SH-SY5Y (cell line): ENCODE measurements around the gene COMMD2.

Source experiments
- GATA2 ChIP-seq: IDR thresholded peaks from 2 replicates; pipeline ENCODE4 v1.6.1; 2011; ENCODE audit warnings: mild to moderate bottlenecking, low read depth, low read length
- GATA3 ChIP-seq: IDR thresholded peaks from 2 replicates; pipeline ENCODE4 v1.6.1; 2011; ENCODE audit warnings: low read depth, mild to moderate bottlenecking, low read length, moderate library complexity

Gene COMMD2

GRCh38 chr3:149771652-149772271 is 19.5 kb upstream of the COMMD2 start:
- no peak for TF ChIP-seq GATA2
- TF ChIP-seq GATA3 = no peak

GRCh38 chr3:149770246-149770645 is 18.0 kb upstream of the COMMD2 start:
- TF ChIP-seq GATA2 = no peak
- TF ChIP-seq GATA3 = no peak

- TF ChIP-seq GATA3 (no peak), GATA2 (no peak)
Measured at GRCh38 chr3:149768704-149769103, 16.4 kb upstream of the COMMD2 start.

- TF ChIP-seq GATA2 = no peak
- no peak for TF ChIP-seq GATA3
Measured at GRCh38 chr3:149767720-149768119, 15.4 kb upstream of the COMMD2 start.

- TF ChIP-seq GATA2 (no peak), GATA3 (no peak)
Measured at GRCh38 chr3:149765762-149766334, 13.6 kb upstream of the COMMD2 start.

- TF ChIP-seq GATA3 (no peak), GATA2 (no peak)
Measured at GRCh38 chr3:149764302-149764701, 12.0 kb upstream of the COMMD2 start.

- no peak for TF ChIP-seq GATA3
- TF ChIP-seq GATA2 = no peak
Measured at GRCh38 chr3:149763565-149764195, 11.4 kb upstream of the COMMD2 start.

- TF ChIP-seq GATA3 (no peak), GATA2 (no peak)
Measured at GRCh38 chr3:149753717-149754116, 1.4 kb upstream of the COMMD2 start.

GRCh38 chr3:149752788-149753136 is 473 bp upstream of the COMMD2 start:
- TF ChIP-seq GATA2 (no peak), GATA3 (no peak)

- TF ChIP-seq GATA2 = no peak
- no peak for TF ChIP-seq GATA3
Measured at GRCh38 chr3:149751551-149751950, 738 bp downstream of the COMMD2 start.

GRCh38 chr3:149744606-149745005 is 7.7 kb downstream of the COMMD2 start:
- TF ChIP-seq GATA2 = no peak
- TF ChIP-seq GATA3 = no peak

- TF ChIP-seq GATA3 (no peak), GATA2 (no peak)
Measured at GRCh38 chr3:149744151-149744550, 8.1 kb downstream of the COMMD2 start.

GRCh38 chr3:149739396-149739795 is 12.9 kb downstream of the COMMD2 start:
- TF ChIP-seq GATA2 (no peak), GATA3 (no peak)

GRCh38 chr3:149738876-149739275 is 13.4 kb downstream of the COMMD2 start:
- TF ChIP-seq GATA3 = no peak
- no peak for TF ChIP-seq GATA2

GRCh38 chr3:149736953-149737205 is 15.4 kb downstream of the COMMD2 start:
- TF ChIP-seq GATA3 (no peak), GATA2 (no peak)

GRCh38 chr3:149736175-149736952 is 15.9 kb downstream of the COMMD2 start:
- TF ChIP-seq GATA2 (no peak), GATA3 (no peak)
